AG04450 (cell line): ENCODE results near the gene THAP7. TPM values are rescaled to one million over a fixed set of nuclear protein-coding genes. Genes with fewer than 3 reads are reported as not detected.

Source experiments
- CTCF ChIA-PET: fragments of 300-600, 350-600 bp; formaldehyde crosslinking; extraction: SDS; loops from one replicate; lab custom pipeline; 2022; ENCODE audit warnings: antibody characterized with exemption, inconsistent platforms; lab: Charles Lee
- POLR2A ChIA-PET: fragments of 350-600 bp; formaldehyde crosslinking; extraction: SDS; loops from one replicate; lab custom pipeline; 2021; ENCODE audit warnings: antibody characterized with exemption, inconsistent platforms; lab: Yijun Ruan, JAX
- DNase-seq: peaks from one replicate; pipeline ENCODE4 v3.0.0-alpha.2; 2011; ENCODE audit warnings: low read depth, low spot score
- H3K27ac ChIP-seq: one replicate; pipeline ENCODE4 v1.5.1; 2012; ENCODE audit warnings: low read depth, low read length, control low read depth
- H3K27me3 ChIP-seq: one replicate; pipeline ENCODE4 v1.6.0; 2012; ENCODE audit warnings: low read length; ENCODE audit not compliant: control insufficient read depth, insufficient read depth
- H3K4me3 ChIP-seq: 2 replicates; pipeline ENCODE4 v1.5.1; 2011; ENCODE audit warnings: mild to moderate bottlenecking, low read depth, low read length, control low read depth
- H3K9me3 ChIP-seq: 2 replicates; pipeline ENCODE4 v1.5.1; 2012; ENCODE audit warnings: low read length; ENCODE audit not compliant: control insufficient read depth, insufficient read depth
- CTCF ChIP-seq: IDR thresholded peaks from 2 replicates; pipeline ENCODE4 v1.5.1; 2011; ENCODE audit warnings: low read depth, low read length, control low read depth, inconsistent platforms
- polyA plus RNA-seq: library from polyadenylated mRNA; depleted of rRNA; stranded (reverse); fragments of >200 nt; gene quantifications from 2 replicates; pipeline ENCODE4 v1.2.3, GENCODE V29; 2011

Gene THAP7
- polyA plus RNA-seq, 1 experiment = 12.5 TPM

DNA sequence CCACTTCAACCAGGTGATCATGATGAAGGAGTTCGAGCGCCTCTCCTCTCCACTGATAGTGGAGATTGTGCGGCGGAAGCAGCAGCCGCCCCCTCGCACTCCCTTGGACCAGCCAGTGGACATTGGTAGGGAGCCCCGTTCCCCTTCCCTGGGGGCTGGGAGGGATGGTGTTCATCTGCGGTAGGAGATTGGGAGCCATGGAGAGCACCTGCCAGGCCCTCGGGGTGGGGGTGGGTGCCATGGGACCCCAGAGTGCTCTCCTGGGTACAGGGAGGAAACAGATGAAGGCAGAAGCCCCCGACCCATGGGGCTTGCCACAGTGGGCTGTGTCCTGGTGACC, 7.0 kb downstream of the THAP7 start:
- H3K27ac ChIP-seq = no peak overlapping the region
- no peak for DNase-seq
- no peak for TF ChIP-seq CTCF
- H3K9me3 ChIP-seq = no peaks in the 10 kb centered on the region; the same call in 1 of the 2 replicates
- ChIA-PET CTCF (no interaction called here), POLR2A (interaction anchor here (0.9 kb wide), 1 partner anchor 13 kb away, joined by 3 read pairs; the partner anchor contains the start of gene LZTR1)
- H3K4me3 ChIP-seq = no peak overlapping the region
- H3K27me3 ChIP-seq = no peaks in the 10 kb centered on the region

DNA sequence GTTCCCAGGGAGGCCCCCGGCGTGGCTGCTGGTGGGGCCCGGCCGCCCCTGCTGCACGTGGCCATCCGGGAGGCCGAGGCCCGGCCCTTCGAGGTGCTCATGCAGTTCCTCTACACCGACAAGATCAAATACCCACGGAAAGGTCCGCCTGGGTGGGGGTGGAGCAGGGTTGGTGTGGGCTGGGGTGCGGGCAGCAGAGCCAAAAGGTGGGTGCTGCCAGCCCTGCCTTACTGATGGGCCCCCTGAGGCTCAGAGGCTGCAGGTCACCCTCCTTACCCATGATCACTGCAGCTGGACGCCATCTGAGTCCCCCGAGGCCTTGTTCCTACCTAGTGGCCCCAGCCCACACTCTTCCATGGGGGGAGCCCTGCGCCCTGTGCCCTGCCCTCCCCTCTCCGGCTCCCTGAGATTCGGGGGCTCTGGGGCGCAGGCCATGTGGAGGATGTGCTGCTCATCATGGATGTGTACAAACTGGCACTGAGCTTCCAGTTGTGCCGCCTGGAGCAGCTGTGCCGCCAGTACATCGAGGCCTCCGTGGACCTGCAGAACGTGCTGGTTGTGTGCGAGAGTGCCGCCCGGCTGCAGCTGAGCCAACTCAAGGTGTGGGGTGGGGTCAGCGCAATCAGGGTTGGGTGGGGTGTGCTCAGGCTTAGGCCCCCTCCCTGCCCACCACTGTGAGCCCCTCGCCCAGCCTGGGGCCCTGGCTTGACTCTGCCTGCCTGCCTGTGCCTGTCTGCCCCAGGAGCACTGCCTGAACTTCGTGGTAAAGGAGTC, 7.6 kb downstream of the THAP7 start:
- TF ChIP-seq CTCF = no peak
- no peak overlapping the region for H3K4me3 ChIP-seq
- H3K9me3 ChIP-seq = no peaks in the 10 kb centered on the region; the same call in 1 of the 2 replicates
- H3K27ac ChIP-seq = no peak overlapping the region
- H3K27me3 ChIP-seq = no peaks in the 10 kb centered on the region
- no peak for DNase-seq
- ChIA-PET POLR2A (interaction anchor here (0.9 kb wide), 1 partner anchor 12 kb away, joined by 3 read pairs; the partner anchor contains the start of gene LZTR1), CTCF (no interaction called here)

DNA sequence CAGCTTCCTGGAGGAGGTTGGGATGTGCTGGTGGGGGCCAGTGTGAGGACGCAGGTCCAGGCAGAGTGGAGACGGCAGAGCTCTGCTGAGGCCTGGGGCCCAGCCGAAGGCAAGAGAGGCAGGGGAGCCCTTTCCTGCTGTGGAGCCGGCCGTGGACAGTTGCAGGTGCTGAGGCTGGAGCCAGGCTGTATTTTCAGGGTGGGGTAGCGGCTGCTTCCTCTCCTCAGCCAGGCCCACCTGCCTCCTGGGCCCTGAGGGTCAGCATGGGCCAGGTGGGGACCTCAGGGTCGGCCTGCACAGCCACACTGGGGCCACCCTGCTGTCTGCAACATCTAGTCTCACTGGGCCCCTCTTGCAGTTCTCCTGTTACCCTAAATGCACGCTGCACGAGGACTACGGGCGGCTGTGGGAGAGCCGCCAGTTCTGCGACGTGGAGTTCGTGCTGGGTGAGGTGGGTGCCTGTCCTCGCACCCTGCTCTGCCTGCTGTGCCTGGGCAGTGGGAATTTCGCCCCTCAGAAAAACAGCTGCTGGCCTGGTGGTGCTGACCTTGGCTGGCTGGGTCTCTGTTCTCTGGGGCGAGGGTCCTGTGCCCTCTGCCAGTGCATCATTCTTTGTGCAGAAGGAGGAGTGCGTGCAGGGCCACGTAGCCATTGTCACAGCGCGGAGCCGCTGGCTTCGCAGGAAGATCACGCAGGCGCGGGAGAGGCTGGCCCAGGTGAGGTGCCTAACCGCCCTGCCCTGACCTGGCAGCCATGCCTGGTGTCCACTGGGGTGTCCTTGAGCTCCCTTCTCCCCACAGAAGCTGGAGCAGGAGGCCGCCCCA, 8.4 kb downstream of the THAP7 start:
- DNase-seq = no peak
- POLR2A ChIA-PET = no interaction called here
- H3K27ac ChIP-seq = no peak overlapping the region
- no peak for TF ChIP-seq CTCF
- no peaks in the 10 kb centered on the region; the same call in 1 of the 2 replicates for H3K9me3 ChIP-seq
- CTCF ChIA-PET = no interaction called here
- no peak overlapping the region for H3K4me3 ChIP-seq
- no peaks in the 10 kb centered on the region for H3K27me3 ChIP-seq

- POLR2A ChIA-PET = no interaction called here
These were observed 9.2 kb downstream of the THAP7 start for GRCh38 chr22:20992456-20993303.

More at GRCh38 chr22:20992456-20993303, 9.2 kb downstream of the THAP7 start:
- Histone ChIP-seq H3K27me3 (no peaks in the 10 kb centered on the region), H3K27ac (no peak overlapping the region), H3K4me3 (no peak overlapping the region), H3K9me3 (no peaks in the 10 kb centered on the region; the same call in 1 of the 2 replicates)
- DNase-seq = no peak
- CTCF ChIA-PET = no interaction called here
- TF ChIP-seq CTCF = no peak
